Activated gamma-delta T cell treated with anti-CD3 and anti-CD28 coated beads, Interleukin-2, amount 50 U/mL, for 16 hours (primary cell): ENCODE measurements around the gene CEP83.

Source experiments
- DNase-seq: peaks from one replicate; pipeline ENCODE4 v3.0.0-alpha.2; 2020; ENCODE audit warnings: low read depth

The CEP83 gene

DNA sequence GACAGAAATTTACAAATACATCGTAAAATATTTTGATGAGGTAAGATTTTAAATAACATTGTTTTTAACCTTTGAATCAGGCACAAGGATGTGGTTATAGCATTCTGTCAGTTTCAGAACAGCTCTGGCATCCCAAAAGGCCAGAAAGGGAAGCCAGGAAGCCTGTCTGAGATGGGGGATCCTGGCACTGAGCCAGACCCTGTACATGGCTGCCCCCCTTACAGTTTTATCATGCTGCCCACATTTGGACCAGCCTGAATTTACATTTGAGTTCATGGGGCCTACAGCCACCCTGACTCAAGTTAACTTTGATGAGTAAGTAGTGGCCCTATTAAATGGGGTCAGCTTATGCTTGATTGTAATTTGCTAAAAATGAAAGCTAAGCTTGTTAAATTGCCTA, 155.7 kb downstream of the CEP83 start:
- DNase-seq = no peak

- no peak for DNase-seq
Measured at GRCh38 chr12:94299846-94300245, 159.8 kb downstream of the CEP83 start.

GRCh38 chr12:94297876-94298505, 161.7 kb downstream of the CEP83 start:
- DNase-seq = no peak

DNA sequence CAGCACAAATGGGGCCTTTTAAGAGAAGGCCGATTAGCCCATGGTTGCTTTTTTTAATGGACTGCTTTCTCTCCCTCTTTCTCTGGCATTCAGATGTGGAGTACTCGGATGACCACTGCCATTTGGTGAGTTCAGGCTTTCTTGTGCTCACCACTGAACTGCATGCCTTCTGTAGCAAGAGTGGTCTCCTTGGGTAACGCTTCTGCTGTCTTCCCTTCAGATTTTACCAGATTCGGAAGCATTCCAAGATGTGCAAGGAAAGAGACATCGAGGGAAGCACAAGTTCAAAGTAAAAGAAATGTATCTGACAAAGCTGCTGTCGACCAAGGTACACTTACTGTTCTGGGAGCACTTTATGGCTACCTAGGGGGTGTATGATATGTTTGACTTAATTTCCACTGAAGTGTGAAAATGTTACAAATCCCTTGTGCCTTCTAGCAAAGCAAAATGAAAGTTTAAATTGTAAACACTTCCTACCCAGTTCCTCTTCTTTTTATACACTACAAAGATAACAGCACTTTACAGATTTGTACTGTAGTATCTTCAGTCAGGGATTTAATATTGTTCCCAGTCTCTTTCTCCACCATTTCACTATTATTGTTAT, 162.5 kb downstream of the CEP83 start:
- DNase-seq = no peak

GRCh38 chr12:94290353-94290752, 169.3 kb downstream of the CEP83 start:
- DNase-seq = no peak

DNA sequence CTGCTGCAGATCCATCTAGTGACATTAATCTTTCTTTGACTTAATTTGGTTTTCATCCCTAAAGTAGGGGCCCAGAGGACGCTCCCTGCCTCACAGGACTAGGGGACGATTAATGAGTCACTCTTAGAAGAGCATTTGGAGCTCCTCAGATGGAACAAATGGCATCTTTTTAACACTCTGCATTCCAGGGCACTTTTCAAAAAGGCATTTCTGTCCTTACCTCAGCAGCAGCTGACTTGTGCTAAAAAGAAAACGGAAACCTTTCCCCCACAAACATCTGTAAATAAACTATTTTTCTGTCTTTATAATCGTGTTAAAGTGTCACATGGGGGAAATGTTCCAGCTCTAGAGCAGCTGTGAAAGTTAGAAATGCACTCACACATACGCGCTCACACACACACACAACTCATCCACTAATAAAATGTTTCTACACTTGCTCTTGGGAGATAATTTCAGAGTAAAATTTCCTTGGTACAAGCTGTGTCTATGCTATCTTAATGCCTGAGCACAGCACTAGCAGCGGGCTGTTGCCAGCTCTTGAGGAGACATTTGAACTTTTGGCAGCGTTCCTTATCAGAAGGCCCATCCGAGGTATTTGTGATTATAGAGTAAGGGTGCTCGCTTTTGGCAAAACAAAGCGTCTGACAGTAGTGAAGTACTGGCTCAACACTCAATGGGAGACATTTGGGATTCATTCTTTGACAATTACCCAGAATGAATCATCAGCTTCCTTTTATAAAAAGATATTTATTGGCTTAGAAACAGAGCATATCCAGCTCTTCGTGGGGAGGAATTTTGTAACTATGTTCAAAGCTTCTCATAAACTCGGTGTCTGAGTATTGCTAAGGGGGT, 170.0 kb downstream of the CEP83 start:
- no peak for DNase-seq

- DNase-seq = no peak
Measured at GRCh38 chr12:94287245-94287628, 172.4 kb downstream of the CEP83 start.

- no peak for DNase-seq
Measured at GRCh38 chr12:94286583-94287244, 173.0 kb downstream of the CEP83 start.

- DNase-seq = no peak
Measured at GRCh38 chr12:94285943-94286582, 173.6 kb downstream of the CEP83 start.

- no peak for DNase-seq
Measured at GRCh38 chr12:94284859-94285258, 174.8 kb downstream of the CEP83 start.

GRCh38 chr12:94284046-94284445, 175.6 kb downstream of the CEP83 start:
- DNase-seq = no peak

DNA sequence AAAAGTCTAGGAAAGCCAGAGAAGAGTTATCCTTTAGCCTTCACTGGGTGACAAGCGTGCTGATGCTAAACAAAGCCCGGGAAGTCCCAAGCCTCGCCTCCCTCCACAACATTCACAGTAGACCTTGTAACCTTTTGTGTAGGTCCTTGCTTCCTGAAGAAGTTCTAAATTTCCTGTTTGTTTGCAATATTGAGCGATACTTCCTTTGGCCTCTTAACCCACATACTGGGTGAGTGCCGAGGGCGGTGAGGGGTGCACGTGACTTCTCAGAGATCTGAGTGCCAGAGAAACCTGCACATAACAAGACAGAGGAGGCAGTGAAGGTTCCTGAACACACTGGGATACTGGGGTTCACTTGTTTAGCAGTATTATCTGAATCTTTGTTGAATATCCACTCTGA, 177.0 kb downstream of the CEP83 start:
- DNase-seq = peak; percentile 23

GRCh38 chr12:94280063-94280462, 179.6 kb downstream of the CEP83 start:
- no peak for DNase-seq

DNA sequence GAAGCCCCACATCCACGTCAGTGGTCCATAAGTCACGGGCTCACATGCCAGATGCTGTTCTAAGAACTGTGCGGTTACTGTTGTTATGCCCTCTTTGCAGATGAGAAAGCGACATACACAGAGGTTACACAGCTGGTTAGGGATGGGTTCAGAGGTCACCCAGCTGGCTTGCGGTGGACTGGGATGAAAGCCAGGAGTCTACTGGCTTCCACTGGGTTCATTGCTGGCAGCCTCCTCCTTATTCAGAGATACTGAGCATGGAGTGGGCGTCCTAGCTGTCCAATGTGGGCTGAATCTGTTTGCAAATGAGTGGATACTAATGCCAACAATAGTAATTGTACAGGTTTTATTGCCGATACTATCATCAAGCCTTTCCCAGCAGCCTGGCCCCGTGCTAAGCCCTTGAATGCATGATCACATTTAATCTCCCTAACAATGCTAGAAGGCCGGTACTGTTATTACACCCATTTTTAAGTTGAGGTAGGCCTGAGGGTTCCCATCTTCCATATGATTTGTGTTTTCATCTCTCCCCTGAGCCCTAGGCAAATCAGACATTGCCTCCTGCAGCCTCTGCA, 182.2 kb downstream of the CEP83 start:
- no peak for DNase-seq

GRCh38 chr12:94276725-94277124, 182.9 kb downstream of the CEP83 start:
- DNase-seq = no peak

GRCh38 chr12:94273272-94273671, 186.4 kb downstream of the CEP83 start:
- no peak for DNase-seq

DNA sequence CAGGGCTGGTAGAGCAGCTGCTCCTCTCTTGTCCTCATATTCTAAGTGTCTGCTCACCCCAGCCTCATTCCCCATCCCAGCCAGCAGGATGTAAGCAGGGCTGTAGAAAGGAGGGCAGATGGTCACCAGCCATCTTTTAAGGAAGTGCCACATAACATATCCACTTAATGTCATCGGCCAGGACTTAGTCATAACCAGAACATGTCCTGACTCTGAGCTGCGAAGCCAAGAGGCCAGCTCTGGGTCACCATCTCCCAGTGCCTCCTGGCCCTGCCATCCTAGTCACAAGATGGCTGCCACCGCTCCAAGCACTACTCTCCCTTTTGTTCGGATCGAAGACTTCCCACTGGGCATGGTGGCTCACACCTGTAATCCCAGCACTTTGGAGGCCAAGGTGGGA, 187.4 kb downstream of the CEP83 start:
- no peak for DNase-seq

DNA sequence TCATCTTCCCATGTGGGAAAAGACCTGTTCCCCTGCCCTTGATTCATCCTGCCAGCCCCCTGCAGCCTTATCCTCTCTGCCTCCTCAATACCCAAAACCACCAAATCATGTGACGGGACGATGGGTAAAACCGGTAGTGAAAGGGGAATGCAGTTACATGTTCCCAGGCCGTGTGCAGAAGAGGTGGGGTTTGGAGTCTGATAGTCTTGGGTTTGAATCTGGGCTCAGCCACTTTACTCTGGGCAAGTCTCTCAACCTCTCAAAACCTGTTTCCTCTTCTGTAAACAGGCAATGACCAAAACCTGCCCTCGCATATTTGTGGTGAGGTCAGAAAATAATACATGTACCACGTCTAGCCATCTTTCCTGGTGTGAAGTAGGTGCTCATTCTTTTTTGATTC, 188.3 kb downstream of the CEP83 start:
- no peak for DNase-seq

GRCh38 chr12:94269316-94269999, 190.2 kb downstream of the CEP83 start:
- no peak for DNase-seq

GRCh38 chr12:94267921-94268471, 191.7 kb downstream of the CEP83 start:
- no peak for DNase-seq

DNA sequence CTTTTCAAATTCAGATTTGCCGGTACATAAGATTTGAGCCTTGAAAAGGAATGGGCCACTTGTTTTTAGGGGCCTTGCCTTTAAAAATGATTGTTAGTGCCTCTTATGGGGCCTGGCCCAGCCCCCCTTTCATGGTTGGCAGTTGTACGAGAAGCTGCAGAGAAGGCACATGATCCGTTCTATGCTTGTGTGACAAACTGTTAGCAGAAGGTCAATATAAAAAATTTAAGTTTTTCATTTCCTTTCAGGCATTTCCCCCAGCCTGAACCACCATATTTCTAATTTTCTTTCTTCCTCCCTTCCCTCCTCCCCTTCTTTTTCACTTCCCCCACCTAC, 192.2 kb downstream of the CEP83 start:
- no peak for DNase-seq
